CD4-positive, CD25-positive, alpha-beta regulatory T cell (primary cell): Measurements from ENCODE around the gene FDPS. TPM values are rescaled to one million over a fixed set of nuclear protein-coding genes. Genes with fewer than 3 reads are reported as not detected.

Source experiments
- ATAC-seq, 2 donors: fragments of 150-1000 bp; cut with Tn5 transposase; one replicate each; pipeline ENCODE4 v1.10.0; 2021; ENCODE audit warnings: low read depth in 2 of 2, moderate number of reproducible peaks in 2 of 2, moderate library complexity in 1 of 2
- DNase-seq, 3 donors: peaks; one replicate each; pipeline versions ENCODE4 v3.0.0 to v3.0.0-alpha.2; 2012 to 2022; ENCODE audit warnings: mixed read lengths in 1 of 3
- H3K27ac ChIP-seq: one replicate; pipeline ENCODE4 v1.7.0; 2013; ENCODE audit warnings: mild to moderate bottlenecking, low read length; ENCODE audit not compliant: insufficient read depth, poor library complexity, severe bottlenecking
- H3K27me3 ChIP-seq: one replicate; pipeline ENCODE4 v1.7.0; 2013; ENCODE audit warnings: low read length; ENCODE audit not compliant: control insufficient read depth, insufficient read depth
- H3K36me3 ChIP-seq: one replicate; pipeline ENCODE4 v1.7.0; 2013; ENCODE audit warnings: mild to moderate bottlenecking, low read length, moderate library complexity; ENCODE audit not compliant: control insufficient read depth, insufficient read depth
- H3K4me1 ChIP-seq: 2 replicates; pipeline ENCODE4 v1.7.0; 2013; ENCODE audit warnings: mild to moderate bottlenecking, low read length; ENCODE audit not compliant: insufficient read depth, control insufficient read depth, poor library complexity, severe bottlenecking
- H3K4me3 ChIP-seq: one replicate; pipeline ENCODE4 v1.7.0; 2013; ENCODE audit warnings: low read depth, mild to moderate bottlenecking, low read length, moderate library complexity
- H3K9me3 ChIP-seq, 2 experiments: 1 replicate in 1 of 2; 2 replicates in 1 of 2; pipeline ENCODE4 v1.7.0; 2013; ENCODE audit warnings: low read length in 2 of 2, mild to moderate bottlenecking in 1 of 2, moderate library complexity in 1 of 2; ENCODE audit not compliant: control insufficient read depth in 2 of 2
- H3K27ac Mint-ChIP-seq, 3 donors: one replicate each; pipeline ENCODE4 v1.8.0; 2020 to 2022; ENCODE audit warnings: mild to moderate bottlenecking in 3 of 3, mixed read lengths in 3 of 3, moderate library complexity in 2 of 3
- H3K27me3 Mint-ChIP-seq: one replicate; pipeline ENCODE4 v1.8.0; 2022; ENCODE audit warnings: mild to moderate bottlenecking, mixed read lengths
- H3K36me3 Mint-ChIP-seq: one replicate; pipeline ENCODE4 v1.8.0; 2020; ENCODE audit warnings: mixed read lengths
- H3K4me1 Mint-ChIP-seq, 4 donors: one replicate each; pipeline ENCODE4 v1.8.0; 2020 to 2022; ENCODE audit warnings: mixed read lengths in 4 of 4, mild to moderate bottlenecking in 1 of 4
- H3K4me3 Mint-ChIP-seq, 4 donors: one replicate each; pipeline ENCODE4 v1.8.0; 2020 to 2022; ENCODE audit warnings: mild to moderate bottlenecking in 4 of 4, mixed read lengths in 4 of 4, moderate library complexity in 3 of 4
- H3K9me3 Mint-ChIP-seq, 7 donors: one replicate each; pipeline ENCODE4 v1.8.0; 2020 to 2022; ENCODE audit warnings: mixed read lengths in 7 of 7, mild to moderate bottlenecking in 3 of 7, moderate library complexity in 2 of 7
- polyA plus RNA-seq, 4 donors: library from polyadenylated mRNA; unstranded; fragments of 300-500 nt; fragmentation: Illumina TruSeq; gene quantifications; one replicate each; pipeline ENCODE4 v1.2.3, GENCODE V29; 2021
- total RNA-seq: library from RNA; stranded (reverse); gene quantifications from one replicate; pipeline ENCODE4 v1.2.3, GENCODE V29; 2022

FDPS gene
- total RNA-seq: 67.9 TPM
- 100 to 1,000 TPM; 114 to 159 (median 123) TPM for polyA plus RNA-seq

DNA sequence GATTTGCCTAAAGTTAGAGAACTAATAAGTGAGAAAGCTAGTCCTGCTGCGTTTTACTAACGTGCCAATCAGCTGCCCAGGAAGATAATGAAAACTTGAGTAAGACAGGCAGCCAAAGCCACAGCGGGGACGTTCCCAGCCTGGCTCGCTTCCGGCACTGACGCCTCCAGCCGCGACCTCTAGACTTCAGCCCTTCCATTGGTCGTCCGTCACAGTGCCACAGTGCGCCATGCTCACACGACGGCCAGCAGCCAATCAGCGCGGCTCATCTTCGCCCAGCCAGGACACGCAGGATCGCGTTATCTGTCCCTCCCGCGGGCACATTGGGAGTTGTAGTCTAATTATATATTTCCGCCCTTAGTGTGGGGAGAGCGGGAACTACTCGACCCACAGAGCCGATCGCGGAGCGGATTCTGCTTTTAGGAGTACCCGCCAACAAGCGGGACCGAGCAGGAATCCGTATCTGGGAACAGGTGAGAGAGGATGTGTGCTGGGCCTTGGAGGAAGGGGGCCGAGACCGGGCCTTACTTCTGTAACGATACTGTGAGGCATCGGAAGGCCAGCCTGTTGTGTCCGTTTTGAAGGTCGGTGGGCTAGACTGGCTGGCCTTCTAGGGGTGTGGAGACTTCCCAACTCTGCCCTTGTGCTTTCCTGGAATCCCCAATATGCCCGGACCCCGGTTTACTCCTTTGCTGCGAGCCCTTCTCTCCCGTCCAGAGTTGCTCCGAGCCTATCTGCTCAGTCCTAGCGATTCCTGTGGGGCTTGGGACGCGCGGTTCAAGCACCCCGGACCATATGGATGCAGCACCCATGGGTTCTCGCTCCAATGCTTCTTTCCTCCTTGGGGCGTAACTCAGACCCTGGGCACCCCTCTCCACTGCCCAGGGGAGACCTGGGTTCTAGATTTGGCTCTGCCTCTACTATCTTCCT lies at the start of gene FDPS:
FDPS (plus strand) TSS at position 374 of the 930 bp plus-strand sequence. CDS start 924 bp downstream, outside the sequence.
- H3K9me3 Mint-ChIP-seq: no peaks in the 10 kb centered on the region
- no peaks in the 10 kb centered on the region for H3K9me3 ChIP-seq
- H3K4me3 Mint-ChIP-seq: peak within 1 kb of the TSS; percentile 91 to 99 (median 94)
- H3K36me3 ChIP-seq: peaks cover 13% of the 10 kb centered on the region
- DNase-seq (peak; percentile 96 to 99 (median 97)), ATAC-seq (peak; percentile 99)
- H3K27me3 ChIP-seq: no peaks in the 10 kb centered on the region
- peak within 1 kb of the TSS; percentile 90 for H3K4me3 ChIP-seq
- H3K4me1 Mint-ChIP-seq: peaks cover 0 to 47% (median 14%) of the 10 kb centered on the region in 4 donors
- peak within 1 kb of the TSS; percentile 92 to 99 (median 95) for H3K27ac Mint-ChIP-seq
- H3K36me3 Mint-ChIP-seq: peaks cover 16% of the 10 kb centered on the region
- peak within 1 kb of the TSS; percentile 97 for H3K27ac ChIP-seq
- H3K27me3 Mint-ChIP-seq: no peaks in the 10 kb centered on the region
- peaks cover 21% of the 10 kb centered on the region for H3K4me1 ChIP-seq

DNA sequence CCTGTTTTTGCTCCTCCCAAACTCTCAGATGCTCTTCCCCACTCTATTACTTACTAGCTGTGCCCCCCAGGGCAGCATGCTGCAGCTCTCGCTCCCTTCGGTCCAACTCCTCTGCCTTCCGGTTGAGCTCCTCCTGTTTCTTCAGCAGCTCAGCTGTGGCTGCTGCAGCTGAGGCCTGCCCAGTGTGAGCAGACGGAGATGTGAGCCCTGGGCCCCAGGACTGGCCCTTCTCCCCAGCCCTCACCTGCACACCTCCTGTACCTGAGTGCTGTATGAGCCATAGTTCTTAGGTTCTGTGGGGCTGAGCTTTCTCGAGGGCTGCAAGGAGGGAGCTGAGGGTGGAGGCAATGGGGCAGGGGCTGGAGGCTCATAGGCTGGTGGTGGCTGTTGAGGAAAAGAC lies 48.4 kb upstream of the FDPS start:
- Histone ChIP-seq H3K27me3 (no peaks in the 10 kb centered on the region), H3K36me3 (peaks cover 41% of the 10 kb centered on the region), H3K9me3 (no peaks in the 10 kb centered on the region), H3K4me3 (no peak overlapping the region), H3K4me1 (peaks cover 31% of the 10 kb centered on the region), H3K27ac (no peak overlapping the region)
- Mint-ChIP-seq H3K36me3 (peaks cover 45% of the 10 kb centered on the region), H3K27ac (peak overlapping the region in 2 of 3 donors; percentile 62 to 76), H3K4me1 (peaks cover 11 to 58% (median 31%) of the 10 kb centered on the region in 4 donors), H3K4me3 (peak overlapping the region; percentile 99 to 100 (median 100)), H3K27me3 (no peaks in the 10 kb centered on the region), H3K9me3 (no peaks in the 10 kb centered on the region)
- DNase-seq: no peak
- no peak for ATAC-seq

DNA sequence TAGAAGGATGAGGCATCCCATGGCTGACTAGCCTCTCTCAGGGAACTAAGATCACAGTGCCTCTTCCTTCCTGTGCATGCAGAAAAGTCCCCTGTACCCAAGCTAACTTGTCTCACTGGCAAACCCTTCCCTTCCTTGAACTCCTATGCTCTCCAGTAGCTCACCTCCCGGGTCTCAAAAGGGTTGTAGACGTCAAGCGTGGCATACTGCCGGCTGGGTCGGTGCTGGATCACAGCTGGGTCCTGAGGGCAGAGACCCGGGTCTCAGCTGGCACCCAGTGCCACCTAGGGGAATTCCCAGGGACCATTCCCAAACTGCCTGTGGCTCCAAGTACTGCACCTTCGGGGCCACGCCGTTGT lies 47.2 kb upstream of the FDPS start:
- ATAC-seq: no peak
- H3K9me3 Mint-ChIP-seq: no peaks in the 10 kb centered on the region
- no peaks in the 10 kb centered on the region for H3K27me3 Mint-ChIP-seq
- peaks cover 52% of the 10 kb centered on the region for H3K36me3 ChIP-seq
- peak overlapping the region; percentile 97 to 99 (median 99) for H3K27ac Mint-ChIP-seq
- peak overlapping the region; percentile 99 to 100 (median 100) for H3K4me3 Mint-ChIP-seq
- peaks cover 51% of the 10 kb centered on the region for H3K36me3 Mint-ChIP-seq
- H3K4me1 Mint-ChIP-seq: peaks cover 11 to 47% (median 29%) of the 10 kb centered on the region in 4 donors
- H3K27me3 ChIP-seq: no peaks in the 10 kb centered on the region
- H3K27ac ChIP-seq: peak overlapping the region; percentile 81
- DNase-seq: peak in 1 of 3 donors; percentile 62
- peak overlapping the region; percentile 84 for H3K4me3 ChIP-seq
- H3K4me1 ChIP-seq: peaks cover 24% of the 10 kb centered on the region
- no peaks in the 10 kb centered on the region for H3K9me3 ChIP-seq

DNA sequence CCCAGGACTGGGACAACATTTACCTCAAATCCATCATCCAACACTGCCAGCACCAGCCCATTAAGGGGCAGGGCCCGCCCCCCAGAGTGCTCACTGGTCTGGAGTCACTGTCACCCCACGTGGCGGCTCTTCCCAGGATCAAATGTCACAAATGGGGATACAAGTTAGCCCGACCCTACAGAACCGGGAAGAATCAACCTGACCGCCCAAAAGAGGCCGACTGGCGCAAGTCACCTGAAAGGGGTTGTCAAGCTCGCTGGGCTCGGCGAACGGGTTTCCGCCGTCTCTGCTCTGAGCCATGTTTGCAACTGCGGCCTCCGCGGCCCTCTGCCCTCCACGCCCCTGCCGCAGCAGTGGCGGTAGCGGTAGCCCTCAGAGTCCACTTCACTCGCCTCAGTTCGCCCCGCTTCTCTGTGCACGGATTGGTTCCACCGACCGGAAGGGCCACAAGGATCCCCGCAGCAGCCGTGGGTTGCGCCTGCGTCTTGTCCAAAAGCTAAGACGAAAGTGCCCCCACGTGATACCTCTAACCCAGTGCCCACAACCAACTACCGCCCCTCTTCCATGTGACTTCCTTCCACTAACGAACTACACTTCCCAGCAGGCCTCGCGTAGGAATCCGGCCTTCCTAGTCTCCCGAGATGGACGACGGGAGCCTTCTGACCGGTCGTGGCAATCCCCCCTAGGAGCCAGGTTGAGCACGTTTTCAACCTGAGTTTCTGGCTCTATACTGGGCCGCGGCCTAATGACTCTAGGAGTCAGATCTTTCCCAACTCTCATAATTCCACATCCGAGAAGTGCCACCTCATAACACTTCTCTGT lies 46.6 kb upstream of the FDPS start, which contains the start of gene SCAMP3:
SCAMP3 (minus strand) TSS at position 509 of the 822 bp plus-strand sequence; CDS start at position 300, 209 bp downstream.
- H3K4me3 ChIP-seq: peak within 1 kb of the TSS; percentile 84
- H3K36me3 ChIP-seq: peaks cover 53% of the 10 kb centered on the region

DNA sequence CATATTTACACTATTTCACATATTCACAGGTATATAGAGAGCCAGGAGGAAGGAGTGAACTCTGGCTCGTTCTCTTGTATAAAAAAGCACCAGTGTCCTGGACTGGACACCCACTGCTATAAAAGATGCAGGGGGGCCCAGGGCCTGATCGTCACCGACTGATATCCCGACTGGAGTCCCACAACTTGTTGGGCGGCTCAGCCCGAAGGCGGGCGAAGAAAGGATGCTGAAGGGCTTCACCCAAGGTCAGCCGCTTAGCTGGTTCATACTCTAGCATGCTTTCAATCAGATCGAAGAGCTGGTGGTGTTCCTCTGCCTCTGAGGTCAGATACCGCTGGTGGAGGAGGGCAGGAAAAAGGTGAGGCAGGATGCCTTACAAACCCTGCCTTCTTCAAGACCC lies 45.6 kb upstream of the FDPS start:
- Histone ChIP-seq H3K27ac (peak overlapping the region; percentile 81), H3K36me3 (peaks cover 57% of the 10 kb centered on the region)

More for the DNA sequence above, 46.6 kb upstream of the FDPS start, which contains the start of gene SCAMP3:
- ATAC-seq (peak; percentile 97 to 98), DNase-seq (peak; percentile 85 to 95 (median 88))
- H3K9me3 Mint-ChIP-seq: no peaks in the 10 kb centered on the region
- Histone ChIP-seq H3K9me3 (no peaks in the 10 kb centered on the region), H3K4me1 (peaks cover 24% of the 10 kb centered on the region), H3K27me3 (no peaks in the 10 kb centered on the region), H3K27ac (peak within 1 kb of the TSS; percentile 81)
- H3K36me3 Mint-ChIP-seq: peaks cover 47% of the 10 kb centered on the region
- H3K27ac Mint-ChIP-seq: peak within 1 kb of the TSS; percentile 97 to 99 (median 99)
- peak within 1 kb of the TSS; percentile 99 to 100 (median 100) for H3K4me3 Mint-ChIP-seq
- peaks cover 11 to 41% (median 23%) of the 10 kb centered on the region in 4 donors for H3K4me1 Mint-ChIP-seq
- H3K27me3 Mint-ChIP-seq: no peaks in the 10 kb centered on the region

DNA sequence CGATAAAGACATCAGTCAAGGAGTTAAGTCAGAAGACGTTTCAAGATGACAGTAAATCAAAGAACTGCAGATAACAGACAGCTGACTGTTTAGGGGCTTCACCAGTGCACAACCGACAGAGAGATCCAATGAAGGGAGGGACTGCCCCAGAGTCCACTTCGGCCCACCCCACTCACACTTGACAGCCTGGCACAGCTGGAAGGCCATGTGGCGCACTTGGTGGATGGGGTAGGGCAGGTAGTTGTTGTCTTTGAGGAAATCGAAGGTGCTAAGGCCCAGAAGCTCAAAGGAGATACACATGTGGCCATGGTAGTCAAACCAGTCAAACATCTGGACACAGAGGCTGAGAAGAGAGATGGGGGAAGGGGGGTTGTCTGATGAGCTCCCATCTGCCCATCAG lies 42.1 kb upstream of the FDPS start:
- H3K4me3 Mint-ChIP-seq: no peak overlapping the region
- H3K36me3 Mint-ChIP-seq: peaks cover 60% of the 10 kb centered on the region
- no peaks in the 10 kb centered on the region for H3K9me3 ChIP-seq
- H3K4me1 ChIP-seq: peaks cover 9% of the 10 kb centered on the region
- H3K4me1 Mint-ChIP-seq: peaks cover 12 to 31% (median 15%) of the 10 kb centered on the region in 4 donors
- H3K36me3 ChIP-seq: peaks cover 66% of the 10 kb centered on the region
- no peak for DNase-seq
- no peak overlapping the region for H3K27ac Mint-ChIP-seq
- no peaks in the 10 kb centered on the region for H3K27me3 Mint-ChIP-seq
- no peak overlapping the region for H3K27ac ChIP-seq
- ATAC-seq: no peak
- H3K9me3 Mint-ChIP-seq: no peaks in the 10 kb centered on the region
- H3K27me3 ChIP-seq: no peaks in the 10 kb centered on the region
- H3K4me3 ChIP-seq: no peak overlapping the region

More for the DNA sequence above, 45.6 kb upstream of the FDPS start:
- Mint-ChIP-seq H3K27ac (peak overlapping the region; percentile 5 to 97 (median 45)), H3K4me1 (peaks cover 11 to 36% (median 24%) of the 10 kb centered on the region in 4 donors), H3K27me3 (no peaks in the 10 kb centered on the region), H3K9me3 (no peaks in the 10 kb centered on the region), H3K36me3 (peaks cover 49% of the 10 kb centered on the region), H3K4me3 (peak overlapping the region; percentile 99 to 100 (median 100))
- Histone ChIP-seq H3K4me1 (peaks cover 24% of the 10 kb centered on the region), H3K4me3 (no peak overlapping the region), H3K27me3 (no peaks in the 10 kb centered on the region), H3K9me3 (no peaks in the 10 kb centered on the region)
- ATAC-seq (no peak), DNase-seq (no peak)

DNA sequence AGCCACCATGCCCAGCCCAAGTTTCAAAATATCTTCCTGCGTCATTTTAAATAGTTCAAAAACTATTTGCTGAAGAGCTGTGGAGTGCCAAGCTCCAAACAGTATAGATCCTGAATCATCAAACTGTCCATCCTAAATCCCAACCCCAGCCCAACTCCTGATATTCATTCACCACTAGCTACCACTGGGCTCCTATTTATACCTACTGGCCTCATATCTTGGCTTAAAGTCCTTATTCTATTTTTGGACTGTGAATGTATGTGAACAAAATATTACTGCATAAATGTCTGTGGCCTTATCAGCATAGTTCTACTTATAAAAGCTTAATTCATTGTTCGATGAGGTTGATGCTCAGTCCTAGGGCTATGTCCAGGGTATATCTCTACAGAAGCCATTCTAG lies 41.3 kb upstream of the FDPS start:
- Mint-ChIP-seq H3K4me3 (peak overlapping the region in 2 of 4 donors; percentile 58 to 66), H3K9me3 (no peaks in the 10 kb centered on the region), H3K36me3 (peaks cover 58% of the 10 kb centered on the region), H3K27ac (no peak overlapping the region), H3K27me3 (no peaks in the 10 kb centered on the region), H3K4me1 (peaks cover 8 to 31% (median 12%) of the 10 kb centered on the region in 4 donors)
- ATAC-seq: no peak
- H3K36me3 ChIP-seq: peaks cover 66% of the 10 kb centered on the region
- H3K27ac ChIP-seq: no peak overlapping the region
- peaks cover 13% of the 10 kb centered on the region for H3K4me1 ChIP-seq
- no peaks in the 10 kb centered on the region for H3K9me3 ChIP-seq
- no peak for DNase-seq
- no peak overlapping the region for H3K4me3 ChIP-seq
- no peaks in the 10 kb centered on the region for H3K27me3 ChIP-seq
